GM19438 (cell line): Measurements from ENCODE around the gene MPV17L2.
A peak's percentile ranks its signal among the peaks of the same experiment; 100 is the strongest.
"Not testable (repeated sequence)": the region's sequence is repeated elsewhere in the genome, so short reads cannot be mapped to it uniquely, and the experiment has no call there.

Experiments used
- ATAC-seq: cut with Tn5 transposase; IDR thresholded peaks from one replicate; pipeline ENCODE4 v1.9.1; 2021; ENCODE audit warnings: low read depth; ENCODE audit not compliant: unreplicated experiment

MPV17L2 gene

GRCh38 chr19:18185538-18185937 is 7.5 kb upstream of the MPV17L2 start:
- no peak for ATAC-seq

- no peak for ATAC-seq
Observed at GRCh38 chr19:18190278-18190677, 2.7 kb upstream of the MPV17L2 start.

- no peak for ATAC-seq
Observed at GRCh38 chr19:18191640-18192062, 1.4 kb upstream of the MPV17L2 start.

GRCh38 chr19:18193388-18194180 is 566 bp downstream of the MPV17L2 start:
- no peak for ATAC-seq

GRCh38 chr19:18194181-18194530 is 1.1 kb downstream of the MPV17L2 start:
- no peak for ATAC-seq

- no peak for ATAC-seq
Observed at GRCh38 chr19:18194554-18195238, 1.7 kb downstream of the MPV17L2 start.

GRCh38 chr19:18196511-18196845 is 3.5 kb downstream of the MPV17L2 start:
- no peak for ATAC-seq

GRCh38 chr19:18197306-18197705 is 4.3 kb downstream of the MPV17L2 start:
- no peak for ATAC-seq

- no peak for ATAC-seq
Observed at GRCh38 chr19:18197941-18198340, 4.9 kb downstream of the MPV17L2 start.

- no peak for ATAC-seq
Observed at GRCh38 chr19:18198374-18198773, 5.4 kb downstream of the MPV17L2 start.

- no peak for ATAC-seq
Observed at GRCh38 chr19:18202397-18202777, 9.4 kb downstream of the MPV17L2 start.

- no peak for ATAC-seq
Observed at GRCh38 chr19:18202778-18203407, 9.9 kb downstream of the MPV17L2 start.

- peak; percentile 2 for ATAC-seq
Observed at GRCh38 chr19:18203408-18203862, 10.4 kb downstream of the MPV17L2 start.

- ATAC-seq = peak; percentile 82
Observed at GRCh38 chr19:18203863-18204393, 10.9 kb downstream of the MPV17L2 start, which contains the start of gene RAB3A. Gene RAB3A (minus strand): TSS chr19:18204042. CDS start chr19:18202740, 1,302 bp downstream.

- peak; percentile 11 for ATAC-seq
Observed at GRCh38 chr19:18204394-18205199, 11.6 kb downstream of the MPV17L2 start.

- ATAC-seq = no peak
Observed at GRCh38 chr19:18205200-18205892, 12.3 kb downstream of the MPV17L2 start.

- no peak for ATAC-seq
Observed at GRCh38 chr19:18206018-18206417, 13.0 kb downstream of the MPV17L2 start.

- no peak for ATAC-seq
Observed at GRCh38 chr19:18208098-18208951, 15.3 kb downstream of the MPV17L2 start.

GRCh38 chr19:18209912-18210311 is 16.9 kb downstream of the MPV17L2 start:
- not testable (repeated sequence) for ATAC-seq
